Neural cell (in vitro differentiated cells): ENCODE results near the gene NEDD4L. TPM values are rescaled to one million over a fixed set of nuclear protein-coding genes. Genes with fewer than 3 reads are reported as not detected.

ENCODE experiments used
- H2AFZ ChIP-seq: fragments of 200-600, 300-800 bp; sonication (generic), shearing (Covaris generic); 2 replicates; pipeline ENCODE4 v1.6.0; 2014; ENCODE audit warnings: low read depth, mild to moderate bottlenecking, antibody characterized with exemption, low read length, moderate library complexity
- H3F3A ChIP-seq: fragments of 200-600 bp; shearing (Covaris generic); 2 replicates; pipeline ENCODE4 v1.6.1; 2016; ENCODE audit warnings: mild to moderate bottlenecking, moderate library complexity, mixed read lengths, antibody characterized with exemption, low read length; ENCODE audit not compliant: insufficient read depth, poor library complexity, severe bottlenecking
- H3K27ac ChIP-seq: fragments of 200-600, 300-800 bp; sonication (generic), shearing (Covaris generic); 2 replicates; pipeline ENCODE4 v1.5.1; 2014; ENCODE audit warnings: mild to moderate bottlenecking, low read length, moderate library complexity
- H3K27me3 ChIP-seq: fragments of 300-800, 200-600 bp; sonication (generic), shearing (Covaris generic); 2 replicates; pipeline ENCODE4 v1.6.0; 2014; ENCODE audit warnings: mild to moderate bottlenecking, low read depth, low read length, moderate library complexity; ENCODE audit not compliant: insufficient read depth
- H3K36me3 ChIP-seq: fragments of 300-800, 200-600 bp; sonication (generic), shearing (Covaris generic); 2 replicates; pipeline ENCODE4 v1.5.1; 2014; ENCODE audit warnings: mild to moderate bottlenecking, antibody characterized with exemption, low read length, moderate library complexity; ENCODE audit not compliant: insufficient read depth
- H3K4me2 ChIP-seq: fragments of 300-800, 200-600 bp; sonication (generic), shearing (Covaris generic); 2 replicates; pipeline ENCODE4 v1.6.0; 2014; ENCODE audit warnings: mild to moderate bottlenecking, low read length
- H3K4me3 ChIP-seq: fragments of 300-800, 200-600 bp; sonication (generic), shearing (Covaris generic); 2 replicates; pipeline ENCODE4 v1.5.1; 2014; ENCODE audit warnings: mild to moderate bottlenecking, low read length, moderate library complexity
- H3K79me2 ChIP-seq: fragments of 200-600 bp; shearing (Covaris generic); replicated peaks from 2 replicates; pipeline ENCODE4 v1.6.0; 2014; ENCODE audit warnings: mild to moderate bottlenecking, low read length, moderate library complexity; ENCODE audit not compliant: insufficient read depth
- H3K9ac ChIP-seq: fragments of 300-800, 200-600 bp; sonication (generic), shearing (Covaris generic); 2 replicates; pipeline ENCODE4 v1.6.1; 2016; ENCODE audit warnings: mild to moderate bottlenecking, low read length, mixed read lengths
- H3K9me2 ChIP-seq: fragments of 200-600 bp; shearing (Covaris generic); 2 replicates; pipeline ENCODE4 v1.6.1; 2016; ENCODE audit warnings: mild to moderate bottlenecking, low read length, mixed read lengths; ENCODE audit not compliant: insufficient read depth
- H3K9me3 ChIP-seq: fragments of 200-600, 300-800 bp; sonication (generic), shearing (Covaris generic); 2 replicates; pipeline ENCODE4 v1.6.1; 2016; ENCODE audit warnings: mild to moderate bottlenecking, mixed run types, low read length, moderate library complexity, mixed read lengths
- H4K20me1 ChIP-seq: fragments of 200-600 bp; shearing (Covaris generic); 2 replicates; pipeline ENCODE4 v1.6.1; 2016; ENCODE audit warnings: mild to moderate bottlenecking, mixed run types; ENCODE audit not compliant: insufficient read depth
- EP300 ChIP-seq: fragments of 450-650 bp; conservative IDR thresholded peaks from 2 replicates; pipeline ENCODE4 v1.6.1; 2014; ENCODE audit warnings: antibody characterized with exemption, mild to moderate bottlenecking, moderate library complexity; ENCODE audit not compliant: poor library complexity, severe bottlenecking
- EZH2 ChIP-seq: fragments of 200-600, 300-800 bp; shearing (Covaris generic), sonication (generic); IDR thresholded peaks from 2 replicates; pipeline ENCODE4 v1.6.1; 2014; ENCODE audit warnings: antibody characterized with exemption, low read length, borderline replicate concordance, mild to moderate bottlenecking; ENCODE audit not compliant: insufficient read depth, poor library complexity, severe bottlenecking
- MXI1 ChIP-seq: fragments of 450-650 bp; conservative IDR thresholded peaks from 2 replicates; pipeline ENCODE4 v1.6.1; 2014; ENCODE audit warnings: antibody characterized with exemption, mild to moderate bottlenecking; ENCODE audit not compliant: poor library complexity, severe bottlenecking
- POLR2AphosphoS5 ChIP-seq: IDR thresholded peaks from 2 replicates; pipeline ENCODE4 v1.6.1; 2012
- RAD21 ChIP-seq: fragments of 450-650 bp; conservative IDR thresholded peaks from 2 replicates; pipeline ENCODE4 v1.6.1; 2014; ENCODE audit warnings: antibody characterized with exemption, mild to moderate bottlenecking, moderate library complexity
- SMC3 ChIP-seq: fragments of 450-650 bp; conservative IDR thresholded peaks from 2 replicates; pipeline ENCODE4 v1.6.1; 2014; ENCODE audit warnings: antibody characterized with exemption, mild to moderate bottlenecking, moderate library complexity; ENCODE audit not compliant: poor library complexity
- TAF1 ChIP-seq: IDR thresholded peaks from 2 replicates; pipeline ENCODE4 v1.6.1; 2012; ENCODE audit warnings: low read depth
- polyA plus RNA-seq: library from polyadenylated mRNA; depleted of rRNA; stranded (reverse); fragments of >200 nt; gene quantifications from 2 replicates; pipeline ENCODE4 v1.2.3, GENCODE V29; 2014
- TF ChIP-seq, protein P1 (sequence below): fragments of 450-650 bp; IDR thresholded peaks from 2 replicates; pipeline ENCODE4 v1.5.1; 2014; ENCODE audit warnings: antibody characterized with exemption, mild to moderate bottlenecking, moderate library complexity; ENCODE audit not compliant: poor library complexity, severe bottlenecking
- TF ChIP-seq, protein P2 (sequence below): IDR thresholded peaks from 2 replicates; pipeline ENCODE4 v1.6.1; 2012; ENCODE audit warnings: borderline replicate concordance

NEDD4L gene
- polyA plus RNA-seq, 1 donor from 2014 or later = 97.9 TPM

DNA sequence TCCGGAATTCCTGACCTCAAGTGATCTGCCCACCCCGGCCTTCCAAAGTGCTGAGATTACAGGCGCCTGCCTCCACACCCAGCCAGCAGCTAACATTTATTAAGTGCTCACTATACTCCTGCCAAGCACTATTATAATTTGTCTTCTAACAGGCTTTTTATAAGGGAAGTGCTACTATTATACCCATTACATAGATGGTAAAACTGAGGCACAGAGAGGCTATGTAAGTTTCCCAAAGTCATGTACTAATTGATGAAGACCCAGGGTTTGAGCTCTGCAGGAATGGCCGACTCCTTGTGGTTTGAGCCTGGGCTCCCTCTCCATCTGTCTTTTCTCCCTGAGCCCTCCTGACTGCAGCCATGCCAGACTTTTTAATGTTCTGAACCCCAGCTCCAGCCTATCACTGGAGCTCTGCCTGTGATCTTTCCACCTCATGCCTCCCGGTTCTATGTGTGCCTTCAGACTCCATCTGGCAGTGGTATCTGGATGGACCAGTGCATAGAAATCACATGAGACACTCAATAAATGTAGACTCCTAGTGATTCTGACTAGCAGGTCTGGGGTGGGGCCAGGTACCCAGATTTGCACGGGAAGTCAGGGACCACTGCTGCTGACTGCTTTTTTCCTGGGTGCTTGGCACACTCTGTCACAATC lies 197.1 kb downstream of the NEDD4L start:
- H3K27me3 ChIP-seq = no peaks in the 10 kb centered on the region
- no peak overlapping the region for H3K4me2 ChIP-seq
- H3K36me3 ChIP-seq = no peaks in the 10 kb centered on the region
- H3K4me3 ChIP-seq = no peak overlapping the region
- TF ChIP-seq, protein P1, sequence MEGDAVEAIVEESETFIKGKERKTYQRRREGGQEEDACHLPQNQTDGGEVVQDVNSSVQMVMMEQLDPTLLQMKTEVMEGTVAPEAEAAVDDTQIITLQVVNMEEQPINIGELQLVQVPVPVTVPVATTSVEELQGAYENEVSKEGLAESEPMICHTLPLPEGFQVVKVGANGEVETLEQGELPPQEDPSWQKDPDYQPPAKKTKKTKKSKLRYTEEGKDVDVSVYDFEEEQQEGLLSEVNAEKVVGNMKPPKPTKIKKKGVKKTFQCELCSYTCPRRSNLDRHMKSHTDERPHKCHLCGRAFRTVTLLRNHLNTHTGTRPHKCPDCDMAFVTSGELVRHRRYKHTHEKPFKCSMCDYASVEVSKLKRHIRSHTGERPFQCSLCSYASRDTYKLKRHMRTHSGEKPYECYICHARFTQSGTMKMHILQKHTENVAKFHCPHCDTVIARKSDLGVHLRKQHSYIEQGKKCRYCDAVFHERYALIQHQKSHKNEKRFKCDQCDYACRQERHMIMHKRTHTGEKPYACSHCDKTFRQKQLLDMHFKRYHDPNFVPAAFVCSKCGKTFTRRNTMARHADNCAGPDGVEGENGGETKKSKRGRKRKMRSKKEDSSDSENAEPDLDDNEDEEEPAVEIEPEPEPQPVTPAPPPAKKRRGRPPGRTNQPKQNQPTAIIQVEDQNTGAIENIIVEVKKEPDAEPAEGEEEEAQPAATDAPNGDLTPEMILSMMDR = no peak
- TF ChIP-seq RAD21 = no peak
- no peak for TF ChIP-seq EP300
- TF ChIP-seq SMC3 = no peak
- no peak for TF ChIP-seq MXI1
- TF ChIP-seq EZH2 = no peak
- TF ChIP-seq, protein P2, sequence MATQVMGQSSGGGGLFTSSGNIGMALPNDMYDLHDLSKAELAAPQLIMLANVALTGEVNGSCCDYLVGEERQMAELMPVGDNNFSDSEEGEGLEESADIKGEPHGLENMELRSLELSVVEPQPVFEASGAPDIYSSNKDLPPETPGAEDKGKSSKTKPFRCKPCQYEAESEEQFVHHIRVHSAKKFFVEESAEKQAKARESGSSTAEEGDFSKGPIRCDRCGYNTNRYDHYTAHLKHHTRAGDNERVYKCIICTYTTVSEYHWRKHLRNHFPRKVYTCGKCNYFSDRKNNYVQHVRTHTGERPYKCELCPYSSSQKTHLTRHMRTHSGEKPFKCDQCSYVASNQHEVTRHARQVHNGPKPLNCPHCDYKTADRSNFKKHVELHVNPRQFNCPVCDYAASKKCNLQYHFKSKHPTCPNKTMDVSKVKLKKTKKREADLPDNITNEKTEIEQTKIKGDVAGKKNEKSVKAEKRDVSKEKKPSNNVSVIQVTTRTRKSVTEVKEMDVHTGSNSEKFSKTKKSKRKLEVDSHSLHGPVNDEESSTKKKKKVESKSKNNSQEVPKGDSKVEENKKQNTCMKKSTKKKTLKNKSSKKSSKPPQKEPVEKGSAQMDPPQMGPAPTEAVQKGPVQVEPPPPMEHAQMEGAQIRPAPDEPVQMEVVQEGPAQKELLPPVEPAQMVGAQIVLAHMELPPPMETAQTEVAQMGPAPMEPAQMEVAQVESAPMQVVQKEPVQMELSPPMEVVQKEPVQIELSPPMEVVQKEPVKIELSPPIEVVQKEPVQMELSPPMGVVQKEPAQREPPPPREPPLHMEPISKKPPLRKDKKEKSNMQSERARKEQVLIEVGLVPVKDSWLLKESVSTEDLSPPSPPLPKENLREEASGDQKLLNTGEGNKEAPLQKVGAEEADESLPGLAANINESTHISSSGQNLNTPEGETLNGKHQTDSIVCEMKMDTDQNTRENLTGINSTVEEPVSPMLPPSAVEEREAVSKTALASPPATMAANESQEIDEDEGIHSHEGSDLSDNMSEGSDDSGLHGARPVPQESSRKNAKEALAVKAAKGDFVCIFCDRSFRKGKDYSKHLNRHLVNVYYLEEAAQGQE = no peak
- no peak for TF ChIP-seq POLR2AphosphoS5
- TF ChIP-seq TAF1 = no peak
- H3K27ac ChIP-seq = peak overlapping the region; percentile 48
- H4K20me1 ChIP-seq = no peaks in the 10 kb centered on the region
- H3F3A ChIP-seq = no peaks in the 10 kb centered on the region
- peaks cover 30% of the 10 kb centered on the region for H3K79me2 ChIP-seq
- no peaks in the 10 kb centered on the region for H3K9me2 ChIP-seq
- H3K9me3 ChIP-seq = no peaks in the 10 kb centered on the region
- no peak overlapping the region for H2AFZ ChIP-seq
- H3K9ac ChIP-seq = no peak overlapping the region

DNA sequence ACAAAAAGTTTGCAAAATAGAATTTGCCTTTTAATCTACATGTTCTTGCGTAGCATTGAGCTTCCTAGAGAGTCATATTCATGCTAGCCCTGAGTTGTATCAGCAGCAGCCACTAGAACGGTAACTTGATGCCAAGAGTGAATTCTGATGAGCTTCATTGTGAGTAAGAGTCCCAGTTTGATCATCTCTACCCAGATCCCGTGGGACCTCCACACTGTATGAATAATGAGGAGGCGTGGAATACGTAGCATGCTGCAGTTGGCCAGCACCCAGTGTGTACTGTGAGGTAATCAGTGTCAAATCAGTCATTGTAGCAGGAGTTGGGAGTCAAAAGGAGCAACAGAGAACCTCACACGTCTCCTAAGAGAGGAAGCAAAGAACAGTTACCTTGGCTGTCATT lies 197.9 kb downstream of the NEDD4L start:
- H3K27me3 ChIP-seq = no peaks in the 10 kb centered on the region
- no peak overlapping the region for H3K4me2 ChIP-seq
- H3F3A ChIP-seq = no peaks in the 10 kb centered on the region
- no peak overlapping the region for H3K9ac ChIP-seq
- no peak overlapping the region for H3K4me3 ChIP-seq
- H3K9me3 ChIP-seq = no peaks in the 10 kb centered on the region
- no peaks in the 10 kb centered on the region for H4K20me1 ChIP-seq
- no peak overlapping the region for H2AFZ ChIP-seq
- no peaks in the 10 kb centered on the region for H3K36me3 ChIP-seq
- no peaks in the 10 kb centered on the region for H3K9me2 ChIP-seq
- no peak for TF ChIP-seq POLR2AphosphoS5
- no peak for TF ChIP-seq MXI1
- no peak for TF ChIP-seq SMC3
- TF ChIP-seq EZH2 = no peak
- TF ChIP-seq, protein P2 = no peak
- TF ChIP-seq, protein P1 = no peak
- TF ChIP-seq RAD21 = no peak
- TF ChIP-seq EP300 = no peak
- TF ChIP-seq TAF1 = no peak
- H3K27ac ChIP-seq = no peak overlapping the region
- peaks cover 30% of the 10 kb centered on the region for H3K79me2 ChIP-seq
